H54 (cell line): Measurements from ENCODE around the gene TOGARAM1.
"Not testable (repeated sequence)": the region's sequence is repeated elsewhere in the genome, so short reads cannot be mapped to it uniquely, and the experiment has no call there.

Experiments used
- DNase-seq: peaks from one replicate; pipeline ENCODE4 v3.0.0; 2011; ENCODE audit warnings: low spot score, mixed read lengths; ENCODE audit not compliant: insufficient read length
- FAIRE-seq: peaks from 3 replicates; lab custom pipeline; 2011; peaks lifted over from hg19 to GRCh38; lab: Jason Lieb, UNC
- POLR2A ChIP-seq: IDR thresholded peaks from 2 replicates; pipeline ENCODE4 v1.6.1; 2011; ENCODE audit warnings: low read depth, mild to moderate bottlenecking, low read length

Gene TOGARAM1

GRCh38 chr14:45041641-45042040 is 79.7 kb downstream of the TOGARAM1 start:
- FAIRE-seq: no peak
- DNase-seq: no peak
- TF ChIP-seq POLR2A: no peak

GRCh38 chr14:45044638-45045037 is 82.6 kb downstream of the TOGARAM1 start:
- no peak for DNase-seq
- no peak for TF ChIP-seq POLR2A
- no peak for FAIRE-seq

GRCh38 chr14:45048385-45048784 is 86.4 kb downstream of the TOGARAM1 start:
- DNase-seq (no peak), FAIRE-seq (no peak)
- no peak for TF ChIP-seq POLR2A

GRCh38 chr14:45051180-45051579 is 89.2 kb downstream of the TOGARAM1 start:
- no peak for DNase-seq
- FAIRE-seq: no peak
- no peak for TF ChIP-seq POLR2A

GRCh38 chr14:45051896-45052295 is 89.9 kb downstream of the TOGARAM1 start:
- no peak for TF ChIP-seq POLR2A
- DNase-seq: no peak
- no peak for FAIRE-seq

DNA sequence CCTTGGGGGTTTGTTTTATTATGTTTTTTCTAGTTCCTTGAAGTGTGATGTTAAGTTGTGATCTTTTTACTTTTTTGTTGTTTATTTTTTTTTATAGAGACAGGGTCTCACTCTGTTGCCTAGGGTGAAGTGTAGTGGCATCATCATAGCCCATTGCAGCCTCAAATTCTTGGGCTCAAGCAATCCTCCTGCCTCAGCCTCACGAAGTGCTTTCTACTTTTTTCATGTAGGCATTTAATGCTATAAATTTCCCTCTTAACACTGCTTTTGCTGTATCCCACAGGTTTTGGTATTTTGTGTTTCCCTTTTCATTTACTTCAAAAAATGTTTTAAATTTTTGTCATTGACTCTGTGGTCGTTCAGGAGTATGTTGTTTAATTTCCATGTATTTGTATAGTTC is 95.4 kb downstream of the TOGARAM1 start:
- no peak for FAIRE-seq
- TF ChIP-seq POLR2A: no peak
- DNase-seq: no peak

DNA sequence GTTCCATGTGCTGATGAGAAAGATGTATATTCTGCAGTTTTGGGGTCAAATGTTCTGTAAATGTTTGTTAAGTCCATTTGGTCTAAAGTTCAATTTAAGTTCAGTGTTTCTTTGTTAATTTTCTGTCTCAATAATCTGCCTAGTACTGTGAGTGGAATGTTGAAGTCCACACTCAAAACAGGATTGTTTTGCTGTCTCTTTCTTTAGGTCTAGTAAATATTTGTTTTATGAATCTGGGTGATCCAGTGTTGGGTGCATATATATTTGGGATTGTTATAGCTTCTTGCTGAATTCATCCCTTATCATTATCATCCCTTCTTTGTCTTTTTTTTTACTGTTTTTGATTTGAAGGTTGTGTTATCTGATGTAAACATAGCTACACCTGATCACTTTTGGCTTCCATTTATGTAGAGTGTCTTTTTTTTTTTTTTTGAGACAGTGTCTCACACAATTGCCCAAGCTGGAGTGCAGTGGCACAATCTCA is 95.9 kb downstream of the TOGARAM1 start:
- no peak for TF ChIP-seq POLR2A
- DNase-seq (no peak), FAIRE-seq (no peak)

- no peak for DNase-seq
- no peak for TF ChIP-seq POLR2A
- FAIRE-seq: no peak
Measured at GRCh38 chr14:45060551-45060950, 98.6 kb downstream of the TOGARAM1 start.

DNA sequence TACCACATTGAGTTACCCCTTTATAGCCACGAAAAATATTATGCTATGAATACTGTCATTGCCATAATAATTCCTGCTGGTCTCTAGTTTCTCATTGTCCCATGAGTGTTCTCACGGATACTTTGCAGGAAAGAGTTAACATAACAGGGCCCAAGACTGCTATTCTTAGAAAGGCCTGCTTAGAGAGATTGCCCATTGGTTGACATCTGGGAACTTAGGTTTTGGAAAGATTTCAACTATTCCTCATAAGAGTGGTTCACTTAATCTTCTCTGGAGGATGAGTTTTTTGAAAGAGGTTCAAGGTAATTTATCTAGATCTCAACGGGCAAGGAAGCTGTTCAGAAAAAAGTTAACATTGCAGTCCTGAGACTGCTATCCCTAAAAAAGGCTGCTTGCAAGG is 103.5 kb downstream of the TOGARAM1 start:
- DNase-seq: no peak
- no peak for FAIRE-seq
- no peak for TF ChIP-seq POLR2A

DNA sequence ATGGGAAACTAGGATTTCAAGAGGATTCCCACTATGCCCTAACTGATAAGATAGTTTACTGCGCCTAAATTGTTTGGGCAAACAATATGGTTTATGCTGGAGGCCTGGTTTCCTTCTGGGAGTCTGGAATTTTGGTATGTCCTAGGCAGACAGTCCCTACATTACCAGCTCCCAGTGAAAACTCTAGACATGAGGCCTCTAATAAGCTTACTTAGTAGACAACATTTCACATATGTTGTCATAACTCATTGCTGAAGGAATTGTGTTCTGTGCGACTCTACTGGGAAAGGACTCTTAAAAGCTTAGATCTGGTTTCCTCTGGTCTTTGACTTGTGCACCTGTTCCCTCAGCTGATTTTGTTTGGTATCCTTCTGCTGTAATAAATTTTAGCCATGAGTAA is 104.0 kb downstream of the TOGARAM1 start:
- no peak for FAIRE-seq
- no peak for TF ChIP-seq POLR2A
- no peak for DNase-seq

- no peak for TF ChIP-seq POLR2A
- FAIRE-seq (no peak), DNase-seq (no peak)
Measured at GRCh38 chr14:45066667-45067066, 104.7 kb downstream of the TOGARAM1 start.

DNA sequence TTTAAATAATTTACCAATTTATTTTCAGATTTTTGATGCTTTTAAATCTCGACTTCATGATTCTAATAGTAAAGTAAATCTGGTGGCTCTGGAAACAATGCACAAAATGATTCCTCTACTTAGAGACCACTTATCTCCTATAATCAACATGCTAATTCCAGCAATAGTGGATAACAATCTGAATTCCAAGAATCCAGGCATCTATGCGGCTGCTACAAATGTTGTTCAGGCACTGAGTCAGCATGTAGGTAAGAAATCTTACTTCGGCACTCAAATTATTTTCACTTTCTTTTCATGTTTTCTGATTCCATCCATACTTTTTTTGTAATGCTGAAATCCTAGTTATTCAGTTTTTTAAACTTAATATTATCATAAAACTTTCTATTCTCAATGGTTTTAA is 106.4 kb downstream of the TOGARAM1 start:
- no peak for TF ChIP-seq POLR2A
- no peak for FAIRE-seq
- DNase-seq: no peak

GRCh38 chr14:45070215-45070614 is 108.2 kb downstream of the TOGARAM1 start:
- DNase-seq: no peak
- FAIRE-seq: no peak
- no peak for TF ChIP-seq POLR2A

- no peak for TF ChIP-seq POLR2A
- FAIRE-seq (no peak), DNase-seq (no peak)
Measured at GRCh38 chr14:45072126-45072525, 110.1 kb downstream of the TOGARAM1 start.

- no peak for TF ChIP-seq POLR2A
- FAIRE-seq: no peak
Measured at GRCh38 chr14:45073231-45073879, 111.4 kb downstream of the TOGARAM1 start.

DNA sequence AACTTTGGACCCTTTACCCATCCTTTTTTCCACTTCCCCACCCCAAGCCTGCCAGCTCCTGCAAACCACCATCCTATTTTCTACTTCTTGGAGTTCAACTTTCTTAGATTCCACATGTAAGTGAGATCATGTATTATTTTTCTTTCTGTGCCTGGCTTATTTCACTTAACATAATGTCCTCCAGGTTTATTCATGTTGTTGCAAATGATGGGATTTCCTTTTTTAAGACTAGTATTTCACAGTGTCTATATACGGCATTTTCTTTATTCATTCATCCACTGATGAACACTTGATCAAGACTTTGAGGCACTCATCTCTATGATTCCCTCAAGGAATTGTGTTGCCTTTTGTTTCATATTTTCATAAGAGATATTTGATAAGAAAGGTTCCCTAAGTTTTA is 116.3 kb downstream of the TOGARAM1 start:
- FAIRE-seq (no peak), DNase-seq (no peak)
- no peak for TF ChIP-seq POLR2A

More at GRCh38 chr14:45073231-45073879, 111.4 kb downstream of the TOGARAM1 start:
- no peak for DNase-seq

DNA sequence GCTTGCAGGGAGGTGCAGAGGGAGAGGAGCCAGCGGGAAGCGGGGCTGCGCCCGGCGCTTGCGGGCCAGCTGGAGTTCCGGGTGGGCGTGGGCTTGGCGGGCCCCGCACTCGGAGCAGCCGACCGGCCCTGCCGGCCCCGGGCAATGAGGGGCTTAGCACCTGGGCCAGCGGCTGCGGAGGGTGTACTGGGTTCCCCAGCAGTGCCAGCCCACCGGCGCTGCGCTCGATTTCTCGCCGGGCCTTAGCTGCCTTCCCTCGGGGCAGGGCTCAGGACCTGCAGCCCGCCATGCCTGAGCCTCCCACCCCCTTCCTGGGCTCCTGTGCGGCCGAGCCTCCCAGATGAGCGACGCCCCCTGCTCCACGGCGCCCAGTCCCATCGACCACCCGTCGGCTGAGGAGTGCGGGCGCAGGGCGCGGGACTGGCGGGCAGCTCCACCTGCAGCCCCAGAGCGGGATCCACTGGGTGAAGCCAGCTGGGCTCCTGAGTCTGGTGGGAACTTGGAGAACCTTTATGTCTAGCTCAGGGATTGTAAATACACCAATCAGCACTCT is 118.5 kb downstream of the TOGARAM1 start:
- not testable (repeated sequence) for DNase-seq, FAIRE-seq

DNA sequence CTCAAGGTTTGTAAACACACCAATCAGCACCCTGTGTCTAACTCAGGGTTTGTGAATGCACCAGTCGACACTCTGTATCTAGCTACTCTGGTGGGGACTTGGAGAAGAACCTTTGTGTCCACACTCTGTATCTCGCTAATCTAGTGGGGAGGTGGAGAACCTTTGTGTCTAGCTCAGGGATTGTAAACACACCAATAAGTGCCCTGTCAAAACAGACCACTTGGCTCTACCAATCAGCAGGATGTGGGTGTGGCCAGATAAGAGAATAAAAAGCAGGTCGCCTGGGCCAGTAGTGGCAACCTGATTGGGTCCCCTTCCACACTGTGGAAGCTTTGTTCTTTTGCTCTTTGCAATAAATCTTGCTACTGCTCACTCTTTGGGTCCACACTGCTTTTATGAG is 119.1 kb downstream of the TOGARAM1 start:
- not testable (repeated sequence) for FAIRE-seq, DNase-seq
